Loucy (cell line): ENCODE data around the gene OR5AP2.

Experiments
- H2AFZ ChIP-seq: fragments of 200-600 bp; sonication (generic); 2 replicates; pipeline ENCODE4 v1.6.0; 2016; ENCODE audit warnings: antibody characterized with exemption, mild to moderate bottlenecking, low read length, moderate library complexity
- H3F3A ChIP-seq: fragments of 200-600 bp; 2 replicates; pipeline ENCODE4 v1.6.0; 2016; ENCODE audit warnings: antibody characterized with exemption, low read depth, mild to moderate bottlenecking
- H3K27me3 ChIP-seq: fragments of 200-600 bp; sonication (generic); 2 replicates; pipeline ENCODE4 v1.6.1; 2014; ENCODE audit warnings: low read length, mild to moderate bottlenecking; ENCODE audit not compliant: insufficient read depth, poor library complexity, severe bottlenecking
- H3K36me3 ChIP-seq: fragments of 200-600 bp; sonication (generic); 2 replicates; pipeline ENCODE4 v1.6.1; 2016; ENCODE audit warnings: low read length; ENCODE audit not compliant: insufficient read depth
- H3K4me1 ChIP-seq: fragments of 200-600 bp; sonication (generic); 2 replicates; pipeline ENCODE4 v1.5.1; 2014; ENCODE audit warnings: low read length, mild to moderate bottlenecking; ENCODE audit not compliant: insufficient read depth, poor library complexity, severe bottlenecking
- H3K4me2 ChIP-seq: fragments of 200-600 bp; sonication (generic); 2 replicates; pipeline ENCODE4 v1.6.0; 2014; ENCODE audit warnings: antibody characterized with exemption, low read length, low read depth, mild to moderate bottlenecking; ENCODE audit not compliant: poor library complexity, severe bottlenecking
- H3K4me3 ChIP-seq: fragments of 200-600 bp; sonication (generic); 2 replicates; pipeline ENCODE4 v1.5.1; 2014; ENCODE audit warnings: low read length, mild to moderate bottlenecking, mixed read lengths; ENCODE audit not compliant: poor library complexity, severe bottlenecking
- H3K79me2 ChIP-seq: fragments of 200-600 bp; sonication (generic); 2 replicates; pipeline ENCODE4 v1.6.1; 2014; ENCODE audit warnings: low read length; ENCODE audit not compliant: insufficient read depth
- H3K9ac ChIP-seq: fragments of 200-600 bp; sonication (generic); 2 replicates; pipeline ENCODE4 v1.6.0; 2014; ENCODE audit warnings: mild to moderate bottlenecking, low read depth, low read length, moderate library complexity; ENCODE audit not compliant: poor library complexity, severe bottlenecking
- H3K9me2 ChIP-seq: fragments of 200-600 bp; sonication (generic); replicated peaks from 2 replicates; pipeline ENCODE4 v1.6.1; 2016; ENCODE audit warnings: low read depth, low read length, mixed read lengths
- H3K9me3 ChIP-seq: fragments of 200-600 bp; sonication (generic); 2 replicates; pipeline ENCODE4 v1.6.1; 2014; ENCODE audit warnings: mild to moderate bottlenecking, antibody characterized with exemption, low read length, low read depth; ENCODE audit not compliant: insufficient read depth
- H4K20me1 ChIP-seq: fragments of 200-600 bp; sonication (generic); 2 replicates; pipeline ENCODE4 v1.6.0; 2014; ENCODE audit warnings: antibody characterized with exemption, low read length, mild to moderate bottlenecking; ENCODE audit not compliant: insufficient read depth, poor library complexity, severe bottlenecking
- CTCF ChIP-seq: fragments of 200-600 bp; sonication (generic); conservative IDR thresholded peaks from 2 replicates; pipeline ENCODE4 v1.5.1; 2014; ENCODE audit warnings: mild to moderate bottlenecking, antibody characterized with exemption, low read length
- EZH2phosphoT487 ChIP-seq: fragments of 200-600 bp; IDR thresholded peaks from 2 replicates; pipeline ENCODE4 v1.6.1; 2018; ENCODE audit warnings: antibody characterized with exemption, mild to moderate bottlenecking, moderate library complexity, borderline replicate concordance

Gene OR5AP2

DNA sequence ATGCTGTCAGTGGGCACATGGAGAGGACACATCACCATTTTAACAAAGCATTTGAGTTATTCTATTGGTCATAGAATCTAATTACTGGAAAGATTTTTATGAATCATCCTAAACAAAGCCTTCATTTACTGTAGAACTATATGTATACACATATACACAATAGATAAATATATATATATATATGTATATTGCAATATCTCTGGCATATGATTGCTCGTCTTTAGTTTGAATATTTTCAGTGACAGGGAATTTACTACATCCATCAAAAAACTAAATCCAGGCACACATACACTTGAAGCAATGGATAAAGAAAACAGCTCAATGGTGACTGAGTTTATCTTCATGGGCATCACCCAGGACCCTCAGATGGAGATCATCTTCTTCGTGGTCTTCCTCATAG, 21.1 kb upstream of the OR5AP2 start, which contains the start of gene OR5AR1:
OR5AR1 (plus strand) TSS at position 301 of the 400 bp plus-strand sequence; CDS start at position 301, 0 bp downstream.
- no peaks in the 10 kb centered on the region for H3K36me3 ChIP-seq
- no peak within 1 kb of the TSS for H3K9ac ChIP-seq
- no peaks in the 10 kb centered on the region for H3K9me3 ChIP-seq
- TF ChIP-seq CTCF: no peak
- TF ChIP-seq EZH2phosphoT487: no peak
- H3K27me3 ChIP-seq: no peaks in the 10 kb centered on the region
- H2AFZ ChIP-seq: no peak within 1 kb of the TSS
- no peaks in the 10 kb centered on the region for H4K20me1 ChIP-seq
- H3K4me3 ChIP-seq: no peak within 1 kb of the TSS
- H3F3A ChIP-seq: no peaks in the 10 kb centered on the region
- H3K4me1 ChIP-seq: no peaks in the 10 kb centered on the region
- H3K9me2 ChIP-seq: no peaks in the 10 kb centered on the region
- H3K4me2 ChIP-seq: no peak within 1 kb of the TSS
- H3K79me2 ChIP-seq: no peaks in the 10 kb centered on the region

GRCh38 chr11:56659755-56660154, 17.5 kb upstream of the OR5AP2 start:
- H3K36me3 ChIP-seq: no peaks in the 10 kb centered on the region
- H3K4me1 ChIP-seq: no peaks in the 10 kb centered on the region
- H4K20me1 ChIP-seq: no peaks in the 10 kb centered on the region
- no peak for TF ChIP-seq CTCF
- TF ChIP-seq EZH2phosphoT487: no peak
- no peaks in the 10 kb centered on the region for H3K9me3 ChIP-seq
- H3K9me2 ChIP-seq: no peaks in the 10 kb centered on the region
- no peaks in the 10 kb centered on the region for H3F3A ChIP-seq
- no peaks in the 10 kb centered on the region for H3K27me3 ChIP-seq
- H2AFZ ChIP-seq: no peak overlapping the region
- no peak overlapping the region for H3K4me3 ChIP-seq
- H3K9ac ChIP-seq: no peak overlapping the region
- H3K4me2 ChIP-seq: no peak overlapping the region
- H3K79me2 ChIP-seq: no peaks in the 10 kb centered on the region

DNA sequence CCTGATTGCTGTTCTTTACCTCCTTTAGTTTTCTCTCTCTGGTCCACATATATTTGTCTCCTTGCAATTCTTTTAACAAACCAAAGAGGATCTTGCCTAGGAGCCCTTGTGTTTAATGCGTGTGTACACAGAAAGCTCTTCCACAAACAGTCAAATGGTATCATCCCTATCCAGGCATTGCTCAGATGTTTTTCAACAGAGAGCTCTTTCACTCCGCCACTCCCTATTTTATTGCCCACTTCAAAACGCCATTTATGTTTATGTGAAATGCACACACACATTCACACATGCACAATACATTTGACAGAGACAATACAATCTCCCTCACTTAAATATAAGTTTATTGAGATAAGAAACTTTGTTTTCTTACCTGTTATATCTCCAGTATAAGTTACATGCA, 4.7 kb downstream of the OR5AP2 start:
- H3K9me2 ChIP-seq: no peaks in the 10 kb centered on the region
- no peaks in the 10 kb centered on the region for H3K79me2 ChIP-seq
- H3K4me1 ChIP-seq: no peaks in the 10 kb centered on the region
- H3F3A ChIP-seq: no peaks in the 10 kb centered on the region
- no peaks in the 10 kb centered on the region for H3K36me3 ChIP-seq
- H3K4me3 ChIP-seq: no peak overlapping the region
- no peaks in the 10 kb centered on the region for H3K9me3 ChIP-seq
- H3K27me3 ChIP-seq: no peaks in the 10 kb centered on the region
- TF ChIP-seq EZH2phosphoT487 (no peak), CTCF (no peak)
- H3K4me2 ChIP-seq: no peak overlapping the region
- H2AFZ ChIP-seq: no peak overlapping the region
- no peaks in the 10 kb centered on the region for H4K20me1 ChIP-seq
- no peak overlapping the region for H3K9ac ChIP-seq
